ENCODE results near the gene SND1.

DNA sequence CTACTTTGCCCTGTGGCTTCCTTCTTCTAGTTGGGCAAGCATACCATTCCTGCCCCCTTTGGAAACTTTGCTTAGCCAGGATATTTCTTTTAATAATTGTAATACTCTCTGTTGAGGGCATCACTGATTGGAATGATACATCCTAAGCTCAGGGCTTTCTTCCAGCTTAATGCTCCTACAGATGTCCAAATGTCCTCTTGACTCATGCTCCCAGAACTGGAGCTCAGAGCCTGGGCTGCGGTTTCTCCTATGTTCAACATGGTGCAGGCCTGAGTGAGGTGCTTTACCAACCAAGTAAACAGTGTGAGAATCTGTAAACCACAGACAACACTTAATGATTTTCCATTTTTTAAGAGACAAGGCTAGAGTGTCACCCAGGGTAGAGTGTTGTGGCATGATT, 270.7 kb downstream of the SND1 start:
- TF ChIP-seq ZNF324 (tag by site-specific recombination; IDR thresholded peaks at IDR 0.05) (no peak), REST (tag by site-specific recombination; IDR thresholded peaks at IDR 0.05) (no peak)
